Uterus (tissue), 2 donors: ENCODE data around the gene PAFAH2.

Source experiments
- POLR2A ChIP-seq, 2 donors: fragments of 450-650 bp; IDR thresholded peaks; one replicate each; pipeline ENCODE4 v1.6.1; 2016; ENCODE audit warnings: antibody characterized with exemption in 2 of 2, mild to moderate bottlenecking in 1 of 2, moderate library complexity in 1 of 2
- TF ChIP-seq, protein P1 (sequence below), 4 experiments: fragments of 200-600 bp in 2 of 4; fragments of 450-650 bp in 2 of 4; sonication (generic) in 2 of 4; IDR thresholded peaks; one replicate each; pipeline ENCODE4 v1.5.1; 2016 to 2019; ENCODE audit warnings: antibody characterized with exemption in 4 of 4, mild to moderate bottlenecking in 2 of 4, moderate library complexity in 1 of 4

DNA sequence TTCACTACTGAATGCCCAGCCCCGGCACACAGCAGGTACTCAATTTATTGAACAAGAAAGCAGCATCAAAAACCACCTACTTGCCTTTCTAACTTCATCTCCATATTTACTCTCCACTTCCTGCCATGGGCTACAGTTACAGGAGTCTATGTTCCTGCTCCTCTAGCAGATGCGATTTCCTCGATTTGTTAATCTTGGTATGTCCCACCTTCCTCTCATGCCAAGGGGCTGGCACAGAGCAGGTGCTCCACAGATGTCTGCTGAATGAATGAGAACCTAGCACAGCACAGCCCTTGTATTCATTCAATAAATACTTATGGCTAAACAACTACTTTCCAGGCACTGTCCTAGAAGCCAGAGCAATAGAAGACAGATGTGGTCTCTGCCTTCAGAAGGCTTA is 12.2 kb downstream of the PAFAH2 start:
- TF ChIP-seq, protein P1, sequence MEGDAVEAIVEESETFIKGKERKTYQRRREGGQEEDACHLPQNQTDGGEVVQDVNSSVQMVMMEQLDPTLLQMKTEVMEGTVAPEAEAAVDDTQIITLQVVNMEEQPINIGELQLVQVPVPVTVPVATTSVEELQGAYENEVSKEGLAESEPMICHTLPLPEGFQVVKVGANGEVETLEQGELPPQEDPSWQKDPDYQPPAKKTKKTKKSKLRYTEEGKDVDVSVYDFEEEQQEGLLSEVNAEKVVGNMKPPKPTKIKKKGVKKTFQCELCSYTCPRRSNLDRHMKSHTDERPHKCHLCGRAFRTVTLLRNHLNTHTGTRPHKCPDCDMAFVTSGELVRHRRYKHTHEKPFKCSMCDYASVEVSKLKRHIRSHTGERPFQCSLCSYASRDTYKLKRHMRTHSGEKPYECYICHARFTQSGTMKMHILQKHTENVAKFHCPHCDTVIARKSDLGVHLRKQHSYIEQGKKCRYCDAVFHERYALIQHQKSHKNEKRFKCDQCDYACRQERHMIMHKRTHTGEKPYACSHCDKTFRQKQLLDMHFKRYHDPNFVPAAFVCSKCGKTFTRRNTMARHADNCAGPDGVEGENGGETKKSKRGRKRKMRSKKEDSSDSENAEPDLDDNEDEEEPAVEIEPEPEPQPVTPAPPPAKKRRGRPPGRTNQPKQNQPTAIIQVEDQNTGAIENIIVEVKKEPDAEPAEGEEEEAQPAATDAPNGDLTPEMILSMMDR (IDR thresholded peaks at IDR 0.05): no peak
- no peak for TF ChIP-seq POLR2A (IDR thresholded peaks at IDR 0.05)
